Measurements from ENCODE around the gene NBPF3. TPM values are rescaled to one million over a fixed set of nuclear protein-coding genes. Genes with fewer than 3 reads are reported as not detected.

The NBPF3 gene
- total RNA-seq, 1 experiment from 2014 or later, result 15.8 TPM

DNA sequence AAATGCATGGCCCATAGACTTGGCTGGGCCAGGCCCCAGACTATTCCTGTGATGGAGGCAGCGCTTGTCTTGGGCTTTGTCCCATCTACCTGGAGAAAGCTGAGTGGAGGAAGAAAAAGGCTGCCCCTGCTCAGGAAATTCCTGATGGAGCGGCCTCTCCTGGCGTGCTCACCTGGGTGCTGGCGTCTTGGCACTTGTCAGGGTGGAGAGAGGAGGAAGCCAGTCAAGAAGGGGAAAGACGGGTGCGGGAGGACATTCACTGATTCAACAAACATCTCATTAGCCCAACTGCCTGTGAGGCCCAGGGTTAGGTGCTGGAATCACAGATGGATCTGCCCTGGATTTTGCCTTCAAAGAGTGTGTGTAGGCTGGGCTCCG, 85.4 kb downstream of the NBPF3 start:
- WGBS (ENCODE audit: extremely low coverage, insufficient read length, low lambda C conversion rate), result no CpG with 5 or more reads among the region's 7 CpGs
- peak overlapping the region in 2 of 3 experiments; percentile 62 to 92; a peak in 5 of 7 replicates for H3K27ac Mint-ChIP-seq
- Histone ChIP-seq H2BK20ac (ENCODE audit: low read depth, low read length, poor library complexity, severe bottlenecking) (no peak overlapping the region), H3K79me1 (ENCODE audit: insufficient read depth, low read depth, low read length, poor library complexity, severe bottlenecking) (no peaks in the 10 kb centered on the region), H3K4ac (ENCODE audit: low read depth, low read length) (no peak overlapping the region), H4K5ac (ENCODE audit: insufficient read length, low read depth, low read length) (no peak overlapping the region), H3K18ac (ENCODE audit: insufficient read length, low read depth, low read length) (no peak overlapping the region), H2BK5ac (ENCODE audit: insufficient read length, low read length) (no peak overlapping the region), H2AFZ (ENCODE audit: low read length) (no peak overlapping the region), H3K23ac (ENCODE audit: insufficient read length, low read depth, low read length) (no peak overlapping the region), H3K9ac (ENCODE audit: extremely low read depth, insufficient read length, low read length) (no peak overlapping the region), H3K56ac (ENCODE audit: insufficient read length, low read depth, low read length) (no peak overlapping the region), H3K9me3 (ENCODE audit: control insufficient read depth, low read depth, low read length) (no peaks in the 10 kb centered on the region), H2BK120ac (ENCODE audit: low read depth, low read length, poor library complexity, severe bottlenecking) (no peak overlapping the region), H3K14ac (ENCODE audit: insufficient read depth, low read length) (no peak overlapping the region), H4K91ac (ENCODE audit: insufficient read length, low read depth, low read length) (no peak overlapping the region), H3K23me2 (ENCODE audit: insufficient read length, low read depth, low read length, poor library complexity, severe bottlenecking) (no peaks in the 10 kb centered on the region), H3K4me1 (ENCODE audit: insufficient read depth, low read length) (peaks cover 2% of the 10 kb centered on the region; the same call in 1 of the 2 replicates), H3K79me2 (ENCODE audit: insufficient read depth, low read length) (peaks cover 2% of the 10 kb centered on the region; the same call in 1 of the 2 replicates), H2BK15ac (ENCODE audit: low read depth, low read length) (no peak overlapping the region), H3K27me3 (ENCODE audit: insufficient read depth, low read length) (no peaks in the 10 kb centered on the region), H3K27ac (ENCODE audit: insufficient read length, low read depth, low read length) (no peak overlapping the region), H2BK12ac (ENCODE audit: insufficient read length, low read depth, low read length) (no peak overlapping the region), H4K8ac (replicated peaks; ENCODE audit: insufficient read length, low read depth, low read length) (no peak overlapping the region), H3T11ph (ENCODE audit: low read length) (no peak overlapping the region), H3K4me2 (ENCODE audit: insufficient read depth, insufficient read length, low read length) (no peak overlapping the region), H2AK5ac (ENCODE audit: insufficient read length, low read length) (no peak overlapping the region), H4K20me1 (ENCODE audit: control insufficient read depth, insufficient read depth, insufficient read length) (no peaks in the 10 kb centered on the region)
- DNase-seq, result no peak
- no peak overlapping the region for H3K4me3 Mint-ChIP-seq
- TF ChIP-seq, protein P1, sequence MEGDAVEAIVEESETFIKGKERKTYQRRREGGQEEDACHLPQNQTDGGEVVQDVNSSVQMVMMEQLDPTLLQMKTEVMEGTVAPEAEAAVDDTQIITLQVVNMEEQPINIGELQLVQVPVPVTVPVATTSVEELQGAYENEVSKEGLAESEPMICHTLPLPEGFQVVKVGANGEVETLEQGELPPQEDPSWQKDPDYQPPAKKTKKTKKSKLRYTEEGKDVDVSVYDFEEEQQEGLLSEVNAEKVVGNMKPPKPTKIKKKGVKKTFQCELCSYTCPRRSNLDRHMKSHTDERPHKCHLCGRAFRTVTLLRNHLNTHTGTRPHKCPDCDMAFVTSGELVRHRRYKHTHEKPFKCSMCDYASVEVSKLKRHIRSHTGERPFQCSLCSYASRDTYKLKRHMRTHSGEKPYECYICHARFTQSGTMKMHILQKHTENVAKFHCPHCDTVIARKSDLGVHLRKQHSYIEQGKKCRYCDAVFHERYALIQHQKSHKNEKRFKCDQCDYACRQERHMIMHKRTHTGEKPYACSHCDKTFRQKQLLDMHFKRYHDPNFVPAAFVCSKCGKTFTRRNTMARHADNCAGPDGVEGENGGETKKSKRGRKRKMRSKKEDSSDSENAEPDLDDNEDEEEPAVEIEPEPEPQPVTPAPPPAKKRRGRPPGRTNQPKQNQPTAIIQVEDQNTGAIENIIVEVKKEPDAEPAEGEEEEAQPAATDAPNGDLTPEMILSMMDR (conservative IDR thresholded peaks at IDR 0.05), result no peak
- H3K36me3 Mint-ChIP-seq (ENCODE audit: insufficient read depth in 1 of 3, low read depth in 3 of 3), result peaks cover 0 to 2% (median 0%) of the 10 kb centered on the region in 3 experiments; a peak in 2 of 7 replicates
- peaks cover 21 to 45% of the 10 kb centered on the region in 2 experiments for H3K4me1 Mint-ChIP-seq
- no peaks in the 10 kb centered on the region for H3K27me3 Mint-ChIP-seq (ENCODE audit: low read depth)
- no peaks in the 10 kb centered on the region for H3K9me3 Mint-ChIP-seq

Measured in H9 (cell line).